Activated naive CD8-positive, alpha-beta T cell treated with anti-CD3 and anti-CD28 coated beads, Interleukin-2, amount 10 ng/mL, durations not matched to agents 7 days and 5 days (primary cell): ENCODE data around the gene MRPL52. TPM values are rescaled to one million over a fixed set of nuclear protein-coding genes. Genes with fewer than 3 reads are reported as not detected.
"Not testable (repeated sequence)": the region's sequence is repeated elsewhere in the genome, so short reads cannot be mapped to it uniquely, and the experiment has no call there.

ENCODE experiments used
- ATAC-seq: fragments of 150-1000 bp; cut with Tn5 transposase; one replicate; pipeline ENCODE4 v1.10.0; 2021; ENCODE audit warnings: low read depth, moderate library complexity
- POLR2A ChIA-PET: fragments of 350-600 bp; sonication (Branson Sonifier 250); formaldehyde crosslinking; loops from one replicate; lab custom pipeline; 2021; ENCODE audit warnings: antibody characterized with exemption; lab: Charles Lee
- DNase-seq: peaks from one replicate; pipeline ENCODE4 v3.0.0; 2021
- H3K27ac Mint-ChIP-seq: one replicate; pipeline ENCODE4 v1.8.0; 2022; ENCODE audit warnings: mild to moderate bottlenecking, mixed read lengths
- H3K27me3 Mint-ChIP-seq: one replicate; pipeline ENCODE4 v1.8.0; 2022; ENCODE audit warnings: mild to moderate bottlenecking, moderate library complexity, mixed read lengths
- H3K36me3 Mint-ChIP-seq: one replicate; pipeline ENCODE4 v1.8.0; 2021; ENCODE audit warnings: mild to moderate bottlenecking, mixed read lengths
- H3K4me1 Mint-ChIP-seq: one replicate; pipeline ENCODE4 v1.8.0; 2021; ENCODE audit warnings: mixed read lengths
- H3K4me3 Mint-ChIP-seq: one replicate; pipeline ENCODE4 v1.8.0; 2022; ENCODE audit warnings: mild to moderate bottlenecking, moderate library complexity, mixed read lengths
- H3K9me3 Mint-ChIP-seq: one replicate; pipeline ENCODE4 v1.8.0; 2021; ENCODE audit warnings: mixed read lengths
- total RNA-seq, 2 experiments: library from RNA; stranded (reverse); gene quantifications; one replicate each; pipeline ENCODE4 v1.2.3, GENCODE V29; 2021

MRPL52 gene
- 10 to 100 TPM; 76.6 to 86.5 TPM for total RNA-seq

DNA sequence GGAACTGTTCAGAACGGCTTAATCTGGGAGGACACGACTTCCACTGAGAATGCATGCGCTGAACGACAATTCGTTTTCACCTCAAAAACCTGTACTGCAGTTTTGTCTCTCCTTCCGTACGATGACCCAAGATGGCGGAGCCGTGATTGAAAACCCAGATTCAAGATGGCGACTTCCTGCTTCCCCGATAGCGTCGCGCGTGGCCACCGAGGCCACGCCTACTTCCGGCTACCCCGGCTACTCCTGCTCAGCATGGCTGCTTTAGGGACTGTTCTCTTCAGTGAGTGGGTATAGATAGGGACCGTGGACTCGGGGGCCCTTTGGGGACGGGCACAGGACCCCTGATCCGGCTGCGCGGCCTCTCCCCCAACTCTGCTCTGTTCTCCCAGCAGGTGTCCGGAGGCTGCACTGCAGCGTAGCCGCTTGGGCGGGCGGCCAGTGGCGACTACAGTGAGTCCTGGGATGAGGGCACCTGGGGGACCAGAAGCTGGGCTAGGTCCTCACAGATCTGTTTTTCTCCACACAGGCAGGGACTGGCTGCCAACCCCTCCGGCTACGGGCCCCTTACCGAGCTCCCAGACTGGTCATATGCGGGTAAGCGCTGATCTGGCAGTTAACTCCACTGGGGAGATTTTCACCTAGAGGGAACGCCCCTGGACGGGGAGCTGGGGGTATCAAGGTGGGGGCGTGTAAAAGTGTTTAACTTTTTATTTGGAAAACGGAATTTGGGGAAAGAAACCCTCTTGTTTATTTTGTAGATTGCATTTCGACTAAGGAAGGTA, at the start of gene MRPL52:
Gene MRPL52, plus strand, starts transcription at position 227 of the 782 bp plus-strand sequence. Its CDS starts 26 bp downstream, at position 253.
- peaks cover 13% of the 10 kb centered on the region for H3K36me3 Mint-ChIP-seq
- peak; percentile 84 for DNase-seq
- peaks cover 21% of the 10 kb centered on the region for H3K4me1 Mint-ChIP-seq
- H3K4me3 Mint-ChIP-seq = peak within 1 kb of the TSS; percentile 87
- POLR2A ChIA-PET = interaction anchor here (0.6 to 2.0 kb wide), 13 partner anchors 9 to 274 kb away, joined by 3 to 8 read pairs (median 5); partner anchors contain the start of genes DAD1, LRP10, OXA1L and RBM23
- H3K9me3 Mint-ChIP-seq = peaks cover 2% of the 10 kb centered on the region
- H3K27ac Mint-ChIP-seq = peak within 1 kb of the TSS; percentile 91
- peak; percentile 90 for ATAC-seq
- peaks cover 2% of the 10 kb centered on the region for H3K27me3 Mint-ChIP-seq

DNA sequence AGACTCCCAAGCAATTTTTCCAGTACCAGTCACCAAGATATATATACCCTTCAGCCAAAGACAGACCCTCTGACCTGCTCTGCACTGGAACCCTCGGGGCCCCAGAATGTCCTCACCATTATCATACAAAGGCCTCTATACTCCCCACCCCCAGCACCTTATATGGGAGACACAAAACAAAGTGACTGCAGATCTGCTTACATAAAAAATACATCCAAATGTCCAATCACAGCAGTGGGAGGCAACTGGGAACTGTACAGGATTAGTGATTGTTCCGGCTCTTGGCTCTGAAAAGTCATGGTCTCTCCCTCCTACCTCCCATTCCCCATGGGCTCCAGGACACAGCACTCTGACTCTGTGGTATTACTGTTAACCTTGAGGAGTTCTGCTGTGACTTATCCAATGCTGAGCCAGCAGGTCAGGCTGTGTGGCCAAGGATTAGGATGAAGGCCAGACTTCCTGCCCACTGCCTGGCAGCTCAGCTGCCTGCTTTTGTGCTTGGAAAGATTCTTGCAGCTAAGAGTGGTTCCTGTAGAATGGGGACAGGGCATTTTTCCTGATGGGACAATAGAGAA, 49.5 kb upstream of the MRPL52 start:
- no peak for ATAC-seq
- DNase-seq = no peak
- Mint-ChIP-seq H3K36me3 (peaks cover 9% of the 10 kb centered on the region), H3K27ac (no peak overlapping the region), H3K4me1 (no peaks in the 10 kb centered on the region), H3K9me3 (no peaks in the 10 kb centered on the region), H3K4me3 (no peak overlapping the region), H3K27me3 (no peaks in the 10 kb centered on the region)
- POLR2A ChIA-PET = interaction anchor here (1.3 kb wide), 1 partner anchor 13 kb away, joined by 3 read pairs; no protein-coding TSS in a partner anchor

- Mint-ChIP-seq H3K9me3 (no peaks in the 10 kb centered on the region), H3K36me3 (peaks cover 2% of the 10 kb centered on the region), H3K4me3 (no peak overlapping the region), H3K27ac (no peak overlapping the region), H3K27me3 (no peaks in the 10 kb centered on the region), H3K4me1 (no peaks in the 10 kb centered on the region)
- POLR2A ChIA-PET = interaction anchor here (0.6 to 1.3 kb wide), 2 partner anchors 13 to 17 kb away, joined by 3 to 4 read pairs; no protein-coding TSS in a partner anchor
- DNase-seq (no peak), ATAC-seq (no peak)
These were observed 48.8 kb upstream of the MRPL52 start for GRCh38 chr14:22780941-22781300.

- no peaks in the 10 kb centered on the region for H3K36me3 Mint-ChIP-seq
- H3K4me1 Mint-ChIP-seq = no peaks in the 10 kb centered on the region
- no peaks in the 10 kb centered on the region for H3K27me3 Mint-ChIP-seq
- H3K4me3 Mint-ChIP-seq = no peak overlapping the region
- H3K27ac Mint-ChIP-seq = no peak overlapping the region
- no peaks in the 10 kb centered on the region for H3K9me3 Mint-ChIP-seq
- ATAC-seq = no peak
- POLR2A ChIA-PET = interaction anchor here (0.6 to 1.3 kb wide), 2 partner anchors 14 to 18 kb away, joined by 3 to 4 read pairs; no protein-coding TSS in a partner anchor
- DNase-seq = no peak
These were observed 48.2 kb upstream of the MRPL52 start for GRCh38 chr14:22781301-22781991.

GRCh38 chr14:22786685-22787084, 43.0 kb upstream of the MRPL52 start:
- POLR2A ChIA-PET = no interaction called here
- ATAC-seq = no peak
- Mint-ChIP-seq H3K27ac (no peak overlapping the region), H3K9me3 (no peaks in the 10 kb centered on the region), H3K4me1 (peaks cover 2% of the 10 kb centered on the region), H3K36me3 (no peaks in the 10 kb centered on the region), H3K27me3 (no peaks in the 10 kb centered on the region), H3K4me3 (no peak overlapping the region)
- DNase-seq = no peak

DNA sequence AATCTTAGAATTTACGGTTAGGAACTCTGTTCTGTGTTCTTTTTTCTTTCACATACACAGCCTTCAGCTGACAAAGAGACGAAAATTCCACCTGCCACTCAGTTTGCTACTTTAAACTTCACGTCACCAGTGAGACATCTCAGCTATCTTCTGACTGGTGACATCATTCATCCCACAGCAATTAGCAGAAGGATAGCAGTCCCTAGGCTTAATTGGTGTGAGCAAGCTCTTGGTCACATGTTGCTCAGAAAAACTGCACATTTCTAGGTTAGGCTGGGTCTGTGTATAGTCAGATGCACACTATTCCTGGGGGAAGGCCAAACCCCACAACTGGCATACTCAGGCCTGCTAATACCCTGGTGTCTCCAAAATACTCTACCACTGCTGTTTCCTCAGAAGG, 38.4 kb upstream of the MRPL52 start:
- POLR2A ChIA-PET = no interaction called here
- H3K36me3 Mint-ChIP-seq = no peaks in the 10 kb centered on the region
- H3K9me3 Mint-ChIP-seq = no peaks in the 10 kb centered on the region
- no peak overlapping the region for H3K27ac Mint-ChIP-seq
- peaks cover 2% of the 10 kb centered on the region for H3K4me1 Mint-ChIP-seq
- ATAC-seq = no peak
- peaks cover 7% of the 10 kb centered on the region for H3K27me3 Mint-ChIP-seq
- H3K4me3 Mint-ChIP-seq = no peak overlapping the region
- DNase-seq = no peak

DNA sequence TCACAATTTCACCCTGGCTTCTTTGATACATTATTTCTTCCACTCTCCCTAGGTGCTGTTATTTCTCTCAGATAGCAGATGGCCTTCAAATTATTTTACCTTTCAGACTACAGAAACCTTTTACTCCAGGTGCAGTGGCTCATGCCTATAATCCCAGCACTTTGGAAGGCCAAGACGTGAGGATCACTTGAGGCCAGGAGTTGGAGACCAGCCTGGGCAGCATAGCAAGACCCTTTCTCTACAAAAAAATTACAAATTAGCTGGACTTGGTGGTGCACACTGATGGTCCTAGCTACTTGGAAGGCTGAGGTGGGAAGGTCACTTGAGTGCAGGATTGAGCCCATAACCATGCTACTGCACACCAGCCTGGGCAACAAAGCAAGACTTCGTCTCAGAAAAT, 37.5 kb upstream of the MRPL52 start:
- Mint-ChIP-seq H3K4me3 (no peak overlapping the region), H3K4me1 (peaks cover 2% of the 10 kb centered on the region), H3K9me3 (no peaks in the 10 kb centered on the region), H3K27ac (no peak overlapping the region), H3K36me3 (no peaks in the 10 kb centered on the region), H3K27me3 (peaks cover 7% of the 10 kb centered on the region)
- no peak for DNase-seq
- POLR2A ChIA-PET = no interaction called here
- no peak for ATAC-seq

DNA sequence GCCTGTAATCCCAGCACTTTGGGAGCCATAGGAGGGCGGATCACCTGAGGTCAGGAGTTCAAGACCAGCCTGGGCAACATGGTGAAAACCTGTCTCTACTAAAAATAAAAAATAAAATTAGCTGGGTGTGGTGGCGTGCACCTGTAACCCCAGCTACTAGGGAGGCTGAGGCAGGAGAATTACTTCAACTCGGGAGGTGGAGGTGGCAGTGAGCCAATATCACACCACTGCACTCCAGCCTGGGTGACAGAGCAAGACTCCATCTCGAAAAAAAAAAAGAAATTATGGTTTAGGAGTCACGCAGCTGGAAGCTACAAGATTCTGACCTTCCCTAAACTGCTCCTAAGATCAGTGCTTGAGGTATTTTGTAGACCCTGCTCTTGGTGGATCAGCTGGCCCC, 36.1 kb upstream of the MRPL52 start:
- DNase-seq, H3K36me3 Mint-ChIP-seq, H3K4me1 Mint-ChIP-seq, ATAC-seq, H3K9me3 Mint-ChIP-seq, H3K27me3 Mint-ChIP-seq, H3K27ac Mint-ChIP-seq, H3K4me3 Mint-ChIP-seq, POLR2A ChIA-PET: not testable (repeated sequence)

DNA sequence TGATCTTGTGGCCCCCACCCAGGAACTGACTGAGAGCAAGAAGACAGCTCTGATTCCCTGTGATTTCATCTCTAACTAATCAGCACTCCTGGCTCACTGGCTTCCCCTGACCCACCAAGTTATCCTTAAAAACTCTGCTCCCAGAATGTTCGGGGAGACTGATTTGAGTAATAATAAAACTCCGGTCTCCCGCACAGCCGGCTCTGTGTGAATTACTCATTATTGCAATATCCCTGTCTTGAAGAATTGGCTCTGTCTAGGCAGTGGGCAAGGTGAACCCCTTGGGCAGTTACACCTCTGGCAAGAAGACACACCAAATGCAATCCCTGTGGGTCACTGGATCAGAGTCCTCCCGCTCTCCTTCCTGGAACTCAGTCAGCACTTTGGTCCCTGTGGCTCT, 35.7 kb upstream of the MRPL52 start:
- no peak for ATAC-seq
- no peak for DNase-seq
- H3K36me3 Mint-ChIP-seq = no peaks in the 10 kb centered on the region
- peaks cover 12% of the 10 kb centered on the region for H3K27me3 Mint-ChIP-seq
- H3K4me1 Mint-ChIP-seq = peaks cover 2% of the 10 kb centered on the region
- H3K4me3 Mint-ChIP-seq = no peak overlapping the region
- POLR2A ChIA-PET = no interaction called here
- H3K27ac Mint-ChIP-seq = no peak overlapping the region
- no peaks in the 10 kb centered on the region for H3K9me3 Mint-ChIP-seq

DNA sequence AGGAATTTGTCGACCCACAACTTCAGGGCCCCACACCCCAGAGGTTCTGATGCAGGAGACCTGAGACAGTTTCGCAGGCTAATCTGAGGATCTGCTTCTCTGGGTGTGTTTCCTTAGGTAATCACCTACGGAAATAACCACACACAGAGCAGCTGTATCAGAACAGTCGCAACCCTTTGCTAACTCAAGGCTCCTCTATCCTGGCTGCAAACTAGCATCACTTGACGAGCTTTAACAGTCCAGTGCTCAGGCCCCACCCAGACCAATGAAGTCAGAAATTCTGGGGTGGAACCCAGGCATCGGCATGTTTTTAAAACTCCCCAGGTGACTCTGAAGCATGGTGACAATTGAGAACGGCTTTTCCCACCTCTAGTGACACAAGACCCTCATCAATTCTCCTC, 35.1 kb upstream of the MRPL52 start:
- POLR2A ChIA-PET = no interaction called here
- no peak overlapping the region for H3K4me3 Mint-ChIP-seq

GRCh38 chr14:22796087-22796707, 33.5 kb upstream of the MRPL52 start:
- Mint-ChIP-seq H3K27ac (no peak overlapping the region), H3K4me3 (no peak overlapping the region), H3K27me3 (peaks cover 25% of the 10 kb centered on the region), H3K9me3 (no peaks in the 10 kb centered on the region), H3K4me1 (no peaks in the 10 kb centered on the region), H3K36me3 (no peaks in the 10 kb centered on the region)
- no peak for DNase-seq
- ATAC-seq = no peak
- POLR2A ChIA-PET = interaction anchor here (1.0 kb wide), 1 partner anchor 30 kb away, joined by 3 read pairs; the partner anchor contains the start of gene OXA1L

More for the DNA sequence above, 35.1 kb upstream of the MRPL52 start:
- H3K27me3 Mint-ChIP-seq = peaks cover 16% of the 10 kb centered on the region
- no peaks in the 10 kb centered on the region for H3K36me3 Mint-ChIP-seq
- H3K4me1 Mint-ChIP-seq = peaks cover 2% of the 10 kb centered on the region
- H3K9me3 Mint-ChIP-seq = no peaks in the 10 kb centered on the region
- DNase-seq = no peak
- no peak for ATAC-seq
- H3K27ac Mint-ChIP-seq = no peak overlapping the region

- no peak for ATAC-seq
- H3K36me3 Mint-ChIP-seq = no peaks in the 10 kb centered on the region
- H3K27me3 Mint-ChIP-seq = peaks cover 25% of the 10 kb centered on the region
- H3K27ac Mint-ChIP-seq = no peak overlapping the region
- no peaks in the 10 kb centered on the region for H3K4me1 Mint-ChIP-seq
- DNase-seq = no peak
- no peak overlapping the region for H3K4me3 Mint-ChIP-seq
- POLR2A ChIA-PET = interaction anchor here (1.0 kb wide), 1 partner anchor 31 kb away, joined by 3 read pairs; the partner anchor contains the start of gene OXA1L
- H3K9me3 Mint-ChIP-seq = no peaks in the 10 kb centered on the region
These were observed 32.4 kb upstream of the MRPL52 start for GRCh38 chr14:22797017-22797917.
